Measurements from ENCODE around the gene CD9.

GRCh38 chr12:6201826-6202225 is 1.6 kb downstream of the CD9 start:
- TF ChIP-seq CTCF (IDR thresholded peaks at IDR 0.05) (no peak), EP300 (IDR thresholded peaks at IDR 0.05) (no peak), POLR2A (IDR thresholded peaks at IDR 0.05) (no peak)
